GM19395 (cell line): ENCODE measurements around the gene KRT12.

Source experiments
- ATAC-seq: cut with Tn5 transposase; IDR thresholded peaks from one replicate; pipeline ENCODE4 v1.9.1; 2021; ENCODE audit warnings: mild to moderate bottlenecking, moderate library complexity; ENCODE audit not compliant: unreplicated experiment

KRT12 gene

GRCh38 chr17:40866838-40867237 is at the start of gene KRT12:
Gene KRT12 (minus strand): TSS chr17:40867223. CDS start chr17:40867186, 37 bp downstream.
- ATAC-seq = no peak

GRCh38 chr17:40916366-40916765 is 49.3 kb upstream of the KRT12 start:
- no peak for ATAC-seq

GRCh38 chr17:40915721-40916256 is 48.8 kb upstream of the KRT12 start:
- peak; percentile 53 for ATAC-seq

GRCh38 chr17:40915199-40915661 is 48.2 kb upstream of the KRT12 start:
- peak; percentile 71 for ATAC-seq

- no peak for ATAC-seq
These were observed 47.2 kb upstream of the KRT12 start for GRCh38 chr17:40914075-40914855.

- ATAC-seq = no peak
These were observed 45.6 kb upstream of the KRT12 start for GRCh38 chr17:40912486-40913210.

GRCh38 chr17:40910441-40910841 is 43.4 kb upstream of the KRT12 start:
- ATAC-seq = no peak

GRCh38 chr17:40909755-40910154 is 42.7 kb upstream of the KRT12 start:
- ATAC-seq = no peak

- no peak for ATAC-seq
These were observed 42.3 kb upstream of the KRT12 start for GRCh38 chr17:40909351-40909750.

GRCh38 chr17:40906613-40907012 is 39.6 kb upstream of the KRT12 start:
- ATAC-seq = no peak

- no peak for ATAC-seq
These were observed 38.3 kb upstream of the KRT12 start for GRCh38 chr17:40905370-40905769.

- ATAC-seq = no peak
These were observed 36.3 kb upstream of the KRT12 start for GRCh38 chr17:40903129-40903847.

GRCh38 chr17:40902498-40902897 is 35.5 kb upstream of the KRT12 start:
- ATAC-seq = no peak

GRCh38 chr17:40901981-40902474 is 35.0 kb upstream of the KRT12 start:
- ATAC-seq = no peak

- no peak for ATAC-seq
These were observed 33.9 kb upstream of the KRT12 start for GRCh38 chr17:40900809-40901356.

- ATAC-seq = no peak
These were observed 30.0 kb upstream of the KRT12 start for GRCh38 chr17:40896916-40897455.

- no peak for ATAC-seq
These were observed 28.2 kb upstream of the KRT12 start for GRCh38 chr17:40895106-40895730.

- ATAC-seq = no peak
These were observed 21.2 kb upstream of the KRT12 start for GRCh38 chr17:40888196-40888720.

- ATAC-seq = no peak
These were observed 19.1 kb upstream of the KRT12 start for GRCh38 chr17:40886090-40886489.
